Measurements from ENCODE around the gene SLC9B2.

The SLC9B2 gene

DNA sequence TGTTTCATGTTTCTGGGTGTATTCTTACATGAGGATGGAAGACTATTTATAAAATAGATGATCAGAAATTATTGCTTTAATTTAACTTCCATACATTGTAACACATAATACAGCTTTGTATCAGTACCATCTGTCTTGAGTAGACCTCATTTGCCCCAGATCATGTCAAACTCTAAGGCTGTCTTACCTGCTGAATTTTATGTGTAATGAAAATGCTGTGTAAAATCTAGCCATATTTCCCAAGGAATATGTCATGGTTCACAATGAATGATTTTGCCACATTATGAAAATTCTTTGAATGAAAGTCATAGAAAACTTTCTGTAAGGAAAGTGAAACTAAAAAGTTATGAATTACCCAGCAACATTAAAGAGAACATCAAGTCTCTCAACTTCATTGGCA, 15.7 kb upstream of the SLC9B2 start:
- peaks cover 12% of the 10 kb centered on the region for H3K36me3 Mint-ChIP-seq
- no peak for DNase-seq (ENCODE audit: low spot score in 2 of 2)
- ATAC-seq (ENCODE audit: low read depth): no peak
- peaks cover 10% of the 10 kb centered on the region for H3K4me1 Mint-ChIP-seq
- H3K27ac Mint-ChIP-seq: peak overlapping the region; percentile 41
- H3K4me3 Mint-ChIP-seq: no peak overlapping the region
- no peaks in the 10 kb centered on the region for H3K9me3 Mint-ChIP-seq
- no peaks in the 10 kb centered on the region for H3K27me3 Mint-ChIP-seq

DNA sequence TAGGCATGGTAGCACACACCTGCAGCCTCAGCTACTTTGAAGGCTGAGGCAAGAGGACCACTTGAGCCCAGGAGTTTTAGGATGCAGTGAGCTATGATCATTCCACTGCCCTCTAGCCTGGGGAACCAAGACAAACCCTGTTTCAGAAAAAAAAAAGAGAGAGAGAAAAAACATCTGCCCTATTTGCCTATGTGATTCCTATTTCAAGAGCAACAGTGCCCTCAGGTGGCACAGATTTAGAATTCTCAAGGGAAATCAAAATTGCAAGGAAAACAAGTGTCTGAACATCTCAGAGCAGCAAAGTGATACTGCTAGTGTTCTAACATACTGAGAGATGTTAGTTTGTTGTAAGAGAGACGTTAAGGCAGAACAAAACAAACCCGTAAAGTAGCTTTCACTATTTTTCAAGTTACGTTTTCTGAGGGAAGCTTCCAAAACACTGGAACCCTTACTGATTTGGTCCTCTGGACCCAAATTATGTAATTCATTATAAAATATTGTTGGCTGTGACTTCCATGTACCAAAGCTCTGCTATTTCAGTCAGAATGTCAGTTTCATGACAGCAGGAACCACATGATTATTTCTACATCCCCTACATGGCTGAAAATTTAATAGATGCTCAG, 15.2 kb upstream of the SLC9B2 start:
- peak overlapping the region; percentile 14 for H3K27ac Mint-ChIP-seq

DNA sequence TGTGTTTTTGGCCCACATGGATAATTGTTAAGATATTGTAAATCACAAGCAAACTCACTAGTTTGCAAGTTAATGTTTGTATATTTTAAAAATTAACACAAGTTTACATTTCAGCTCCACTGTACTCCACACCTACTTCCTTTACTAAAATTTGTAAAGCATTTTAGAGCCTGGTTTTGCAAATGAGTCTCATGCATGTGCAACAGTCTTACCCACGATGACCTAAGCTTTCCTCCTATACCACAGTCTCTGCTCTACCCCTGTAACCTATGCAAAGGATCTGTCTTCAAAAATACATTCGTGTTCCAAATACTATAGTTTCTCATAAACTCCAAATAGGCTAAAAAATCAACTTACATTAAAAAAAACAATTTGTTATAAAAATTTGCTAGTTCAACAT, 12.9 kb upstream of the SLC9B2 start:
- no peaks in the 10 kb centered on the region for H3K9me3 Mint-ChIP-seq
- H3K27me3 Mint-ChIP-seq: no peaks in the 10 kb centered on the region
- H3K36me3 Mint-ChIP-seq: peaks cover 17% of the 10 kb centered on the region
- no peak for ATAC-seq (ENCODE audit: low read depth)
- DNase-seq (ENCODE audit: low spot score in 2 of 2): no peak
- H3K4me1 Mint-ChIP-seq: peaks cover 10% of the 10 kb centered on the region
- no peak overlapping the region for H3K27ac Mint-ChIP-seq
- H3K4me3 Mint-ChIP-seq: no peak overlapping the region

More for the DNA sequence above, 15.2 kb upstream of the SLC9B2 start:
- H3K4me1 Mint-ChIP-seq: peaks cover 10% of the 10 kb centered on the region
- H3K4me3 Mint-ChIP-seq: no peak overlapping the region
- H3K9me3 Mint-ChIP-seq: no peaks in the 10 kb centered on the region
- no peaks in the 10 kb centered on the region for H3K27me3 Mint-ChIP-seq
- DNase-seq (ENCODE audit: low spot score in 2 of 2) (peak; percentile 49 to 65), ATAC-seq (ENCODE audit: low read depth) (peak; percentile 88)
- H3K36me3 Mint-ChIP-seq: peaks cover 17% of the 10 kb centered on the region

DNA sequence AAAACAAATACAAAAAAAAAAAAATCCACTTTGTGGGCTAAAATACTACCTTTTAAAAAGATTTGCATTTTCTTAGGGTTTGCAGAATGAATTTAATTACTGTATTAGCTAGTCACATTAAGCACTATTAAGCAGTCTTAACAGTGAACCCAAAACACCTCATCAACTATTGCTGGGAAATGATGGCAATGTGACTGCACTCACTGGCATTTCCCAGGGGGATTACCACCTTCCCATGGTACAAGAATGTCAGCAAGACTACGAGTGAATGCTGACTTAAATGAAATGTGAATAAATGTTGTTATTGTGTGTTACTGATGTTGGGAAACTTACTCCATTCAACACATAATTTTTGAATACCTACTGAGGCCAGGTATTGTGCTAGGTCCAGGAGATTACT, 10.0 kb upstream of the SLC9B2 start:
- no peak overlapping the region for H3K27ac Mint-ChIP-seq
- no peak overlapping the region for H3K4me3 Mint-ChIP-seq
- DNase-seq (ENCODE audit: low spot score in 2 of 2) (no peak), ATAC-seq (ENCODE audit: low read depth) (no peak)
- no peaks in the 10 kb centered on the region for H3K9me3 Mint-ChIP-seq
- H3K4me1 Mint-ChIP-seq: peaks cover 2% of the 10 kb centered on the region
- H3K36me3 Mint-ChIP-seq: peaks cover 15% of the 10 kb centered on the region
- no peaks in the 10 kb centered on the region for H3K27me3 Mint-ChIP-seq

DNA sequence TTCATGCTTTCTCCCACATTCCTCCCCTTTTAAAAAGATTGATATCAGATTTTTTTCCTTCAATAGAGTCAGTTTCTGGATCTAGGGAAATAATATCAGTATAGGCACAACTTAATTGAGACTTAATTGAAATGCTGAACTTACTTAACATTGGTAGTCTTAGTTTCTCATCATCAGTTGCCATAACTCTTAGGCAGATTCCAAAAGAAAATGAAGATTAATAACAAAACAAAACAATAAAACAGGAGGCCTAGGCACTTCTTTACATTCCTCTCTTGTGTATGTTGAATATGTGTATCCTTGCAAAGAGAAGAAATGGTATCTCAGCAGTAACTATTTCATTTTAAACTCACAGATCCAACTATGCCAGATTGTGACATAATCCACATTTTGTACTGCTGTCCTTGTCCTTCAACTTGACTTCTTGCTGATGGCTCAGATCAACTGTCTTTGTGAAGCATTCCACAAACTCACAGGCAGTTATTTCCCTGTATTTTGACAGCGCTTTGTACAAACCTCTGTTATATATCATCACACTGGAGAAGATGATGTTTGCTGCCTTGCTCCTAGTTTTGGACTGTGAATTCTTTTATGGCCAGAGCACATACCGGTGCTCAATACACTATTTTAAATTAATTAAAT, 9.1 kb upstream of the SLC9B2 start:
- ATAC-seq (ENCODE audit: low read depth) (no peak), DNase-seq (ENCODE audit: low spot score in 2 of 2) (no peak)
- Mint-ChIP-seq H3K27me3 (no peaks in the 10 kb centered on the region), H3K4me1 (no peaks in the 10 kb centered on the region), H3K36me3 (peaks cover 14% of the 10 kb centered on the region), H3K9me3 (no peaks in the 10 kb centered on the region), H3K27ac (no peak overlapping the region), H3K4me3 (no peak overlapping the region)

DNA sequence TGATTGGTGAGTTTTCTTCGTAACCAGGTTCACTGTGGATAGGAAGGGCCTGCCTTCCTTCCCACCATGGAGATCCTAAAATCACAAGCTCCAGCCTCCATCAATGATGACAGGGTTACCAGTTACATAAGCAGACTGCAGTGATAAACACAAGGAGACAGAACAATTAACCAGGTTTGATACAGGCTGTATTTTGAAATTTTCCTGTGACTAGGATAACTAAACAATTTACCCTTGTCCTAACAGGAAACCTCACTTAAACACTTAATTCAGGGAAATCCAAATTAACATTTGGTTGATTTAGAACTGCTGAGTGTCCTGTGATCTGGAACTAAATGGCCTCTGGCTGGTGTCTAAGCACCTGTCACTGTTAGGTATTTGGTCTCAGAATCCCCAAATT, 3.1 kb upstream of the SLC9B2 start:
- Mint-ChIP-seq H3K27ac (no peak overlapping the region), H3K4me3 (no peak overlapping the region), H3K36me3 (no peaks in the 10 kb centered on the region), H3K4me1 (peaks cover 15% of the 10 kb centered on the region), H3K9me3 (no peaks in the 10 kb centered on the region), H3K27me3 (no peaks in the 10 kb centered on the region)
- DNase-seq (ENCODE audit: low spot score in 2 of 2) (no peak), ATAC-seq (ENCODE audit: low read depth) (no peak)

DNA sequence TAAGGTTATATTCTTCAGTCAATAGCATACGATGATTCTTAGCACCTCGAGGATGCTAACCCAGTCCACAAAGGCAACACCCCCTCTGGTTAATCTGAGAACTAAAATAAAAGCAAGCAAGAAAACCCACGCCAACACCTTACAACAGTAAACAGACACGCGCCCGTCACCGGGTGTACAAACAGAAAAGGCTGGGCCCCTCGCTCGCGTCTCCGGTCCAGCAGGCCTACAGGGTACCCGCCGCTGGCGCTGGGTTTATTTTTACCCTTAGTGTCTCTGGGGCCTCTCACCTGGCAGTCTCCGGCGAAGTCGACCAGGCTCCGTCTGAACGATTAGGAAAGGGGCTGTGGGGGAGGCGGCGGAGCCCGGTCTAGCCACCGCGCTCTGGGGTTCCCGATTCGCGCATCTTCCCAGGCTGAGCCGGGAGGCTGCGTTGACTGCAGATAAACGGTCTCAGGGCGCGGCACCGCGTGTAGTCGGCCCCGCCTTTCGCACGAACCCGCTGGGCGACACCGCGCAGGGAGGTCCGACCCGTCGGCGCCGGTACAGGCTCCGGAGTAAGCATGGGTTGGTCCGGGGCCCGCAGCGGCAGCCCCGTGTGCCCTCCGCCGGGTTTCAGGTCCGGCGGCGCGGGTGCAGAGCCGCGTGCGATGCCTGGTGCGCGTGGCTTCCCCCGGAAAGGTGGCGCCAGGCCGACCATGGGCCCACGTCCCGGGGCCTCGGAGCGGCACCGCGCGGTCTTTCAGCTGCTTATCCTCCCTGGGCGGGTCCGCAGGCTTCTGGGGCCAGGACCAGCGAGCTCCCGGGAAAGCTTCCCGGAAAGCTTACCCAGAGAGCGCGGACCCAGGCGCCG, 441 bp downstream of the SLC9B2 start:
- peak overlapping the region; percentile 91 for H3K4me3 Mint-ChIP-seq
- H3K36me3 Mint-ChIP-seq: no peaks in the 10 kb centered on the region
- DNase-seq (ENCODE audit: low spot score in 2 of 2) (peak; percentile 50 to 70), ATAC-seq (ENCODE audit: low read depth) (peak; percentile 67)
- H3K27ac Mint-ChIP-seq: peak overlapping the region; percentile 97
- H3K9me3 Mint-ChIP-seq: no peaks in the 10 kb centered on the region
- H3K4me1 Mint-ChIP-seq: peaks cover 26% of the 10 kb centered on the region
- H3K27me3 Mint-ChIP-seq: no peaks in the 10 kb centered on the region

DNA sequence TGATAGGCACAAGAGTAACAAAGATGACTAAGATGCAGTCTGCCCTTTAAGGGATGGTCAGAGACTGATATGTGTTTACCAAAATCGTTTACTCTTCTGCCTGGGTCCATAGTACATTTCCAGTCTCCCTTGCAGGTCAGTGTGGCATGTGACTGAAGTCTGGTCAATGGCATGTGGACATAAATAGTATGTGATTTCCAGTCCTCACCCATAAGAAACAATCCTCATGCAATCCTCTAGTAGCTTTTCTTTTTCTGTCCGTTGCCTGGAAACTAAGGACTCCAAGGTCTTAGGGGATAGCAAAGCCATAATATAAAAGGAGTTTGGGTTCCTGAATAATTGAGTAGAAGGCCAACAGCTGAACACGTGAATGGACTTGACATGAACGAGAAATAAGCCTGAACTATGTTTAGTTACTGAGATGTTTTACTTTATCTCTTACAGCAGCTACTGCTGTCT, 1.1 kb downstream of the SLC9B2 start:
- no peaks in the 10 kb centered on the region for H3K36me3 Mint-ChIP-seq
- H3K4me1 Mint-ChIP-seq: peaks cover 26% of the 10 kb centered on the region
- ATAC-seq (ENCODE audit: low read depth) (no peak), DNase-seq (ENCODE audit: low spot score in 2 of 2) (no peak)
- H3K27me3 Mint-ChIP-seq: no peaks in the 10 kb centered on the region
- H3K4me3 Mint-ChIP-seq: peak overlapping the region; percentile 91
- peak overlapping the region; percentile 97 for H3K27ac Mint-ChIP-seq
- H3K9me3 Mint-ChIP-seq: no peaks in the 10 kb centered on the region

DNA sequence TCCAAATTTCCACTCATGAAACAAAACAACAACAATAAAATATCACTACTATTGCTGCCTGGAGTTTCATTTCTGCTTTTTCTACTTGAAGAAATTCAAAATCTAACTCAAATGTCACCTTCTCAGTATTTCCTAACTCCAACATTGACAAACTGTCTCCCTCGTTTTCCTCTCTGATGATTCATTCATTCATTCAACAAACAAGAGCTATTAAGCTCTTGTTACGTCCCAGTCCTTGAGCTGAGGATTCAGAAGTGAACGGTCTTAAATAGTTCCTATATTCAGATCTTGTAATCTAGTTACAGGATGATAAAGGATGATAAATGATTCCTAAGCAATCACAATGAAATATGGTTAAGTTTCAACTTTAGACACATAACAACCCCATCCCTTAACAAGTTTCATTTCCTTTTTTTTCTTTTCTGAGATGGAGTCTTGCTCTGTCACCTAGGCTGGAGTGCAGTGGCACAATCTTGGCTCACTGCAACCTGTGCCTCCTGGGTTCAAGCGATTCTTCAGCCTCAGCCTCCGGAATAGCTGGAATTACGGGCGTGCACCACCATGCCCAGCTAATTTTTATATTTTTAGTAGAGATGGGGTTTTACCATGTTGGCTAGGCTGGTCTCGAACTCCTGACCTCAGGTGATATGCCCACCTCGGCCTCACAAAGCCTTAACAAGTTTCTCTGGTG, 1.7 kb downstream of the SLC9B2 start:
- DNase-seq (ENCODE audit: low spot score in 2 of 2) (peak in 1 of 2 donors; percentile 11), ATAC-seq (ENCODE audit: low read depth) (peak; percentile 36)
- Mint-ChIP-seq H3K4me1 (peaks cover 26% of the 10 kb centered on the region), H3K27ac (peak overlapping the region; percentile 97), H3K9me3 (no peaks in the 10 kb centered on the region), H3K36me3 (no peaks in the 10 kb centered on the region), H3K4me3 (peak overlapping the region; percentile 91), H3K27me3 (no peaks in the 10 kb centered on the region)

DNA sequence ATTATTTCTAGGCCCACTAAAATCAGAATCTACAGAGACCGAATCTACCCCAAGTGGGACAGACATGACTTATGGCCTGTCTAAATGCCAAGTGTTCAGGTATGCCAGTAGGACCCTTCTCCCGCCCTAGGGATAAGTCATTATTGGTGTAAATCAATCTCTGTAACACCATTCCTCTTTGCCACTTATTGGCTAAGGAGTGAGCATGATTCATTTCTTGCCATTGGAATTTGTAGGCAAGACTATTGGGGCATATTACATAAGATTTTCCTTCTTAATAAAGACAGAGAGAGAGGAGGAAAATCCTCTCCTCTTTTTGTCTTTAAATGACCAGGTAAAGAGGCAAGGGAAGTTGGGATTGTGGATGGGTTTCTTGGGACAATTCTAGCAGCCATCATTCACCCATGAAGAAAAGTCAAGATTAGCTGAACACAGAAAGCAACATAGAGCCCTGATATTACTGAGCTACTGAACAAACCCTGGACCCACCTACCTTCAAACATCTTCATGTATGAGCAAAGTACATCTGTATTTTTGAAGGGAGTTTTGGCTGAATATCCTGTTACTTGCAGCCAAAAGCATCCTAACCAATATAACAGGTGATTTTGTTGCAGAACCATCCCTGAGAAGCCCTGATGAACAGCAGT, 2.6 kb downstream of the SLC9B2 start:
- Mint-ChIP-seq H3K4me1 (peaks cover 26% of the 10 kb centered on the region), H3K9me3 (no peaks in the 10 kb centered on the region), H3K27me3 (no peaks in the 10 kb centered on the region), H3K4me3 (no peak overlapping the region), H3K27ac (no peak overlapping the region), H3K36me3 (no peaks in the 10 kb centered on the region)
- no peak for DNase-seq (ENCODE audit: low spot score in 2 of 2)
- no peak for ATAC-seq (ENCODE audit: low read depth)

DNA sequence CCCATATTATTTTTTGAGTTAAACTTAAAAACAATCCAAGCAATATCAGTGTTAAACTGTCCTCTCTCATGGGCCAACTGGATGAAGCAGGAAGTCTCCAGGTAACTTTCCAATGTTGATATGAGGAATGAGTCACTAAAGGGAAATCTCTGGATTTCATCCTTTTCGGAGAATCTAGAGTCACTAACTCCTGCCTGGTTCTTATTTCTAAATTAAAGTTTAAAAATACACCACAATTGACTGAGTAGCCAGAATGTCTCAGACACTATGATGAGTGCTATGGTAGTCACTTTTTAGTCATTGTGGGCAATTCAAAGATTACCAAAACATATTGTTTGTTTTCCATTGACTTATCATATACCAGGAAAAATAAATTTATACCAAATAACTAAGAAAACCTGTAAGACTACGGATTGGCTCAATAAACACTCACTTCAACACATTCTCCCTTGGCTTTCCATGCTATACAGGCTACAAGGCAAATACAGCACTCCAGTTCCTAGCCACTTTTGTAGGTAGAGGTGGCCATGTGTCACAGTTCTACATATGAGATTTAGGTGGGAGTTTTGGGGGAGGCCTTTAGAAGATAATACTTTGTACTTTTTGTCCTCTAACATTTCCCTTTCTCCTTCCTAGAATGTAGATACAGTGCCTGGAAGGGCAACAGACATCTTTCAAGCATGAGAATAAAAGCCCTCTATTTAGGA, 8.6 kb downstream of the SLC9B2 start:
- H3K27ac Mint-ChIP-seq: no peak overlapping the region
- ATAC-seq (ENCODE audit: low read depth): no peak
- H3K9me3 Mint-ChIP-seq: no peaks in the 10 kb centered on the region
- peaks cover 15% of the 10 kb centered on the region for H3K36me3 Mint-ChIP-seq
- H3K27me3 Mint-ChIP-seq: no peaks in the 10 kb centered on the region
- no peak for DNase-seq (ENCODE audit: low spot score in 2 of 2)
- no peak overlapping the region for H3K4me3 Mint-ChIP-seq
- peaks cover 6% of the 10 kb centered on the region for H3K4me1 Mint-ChIP-seq

DNA sequence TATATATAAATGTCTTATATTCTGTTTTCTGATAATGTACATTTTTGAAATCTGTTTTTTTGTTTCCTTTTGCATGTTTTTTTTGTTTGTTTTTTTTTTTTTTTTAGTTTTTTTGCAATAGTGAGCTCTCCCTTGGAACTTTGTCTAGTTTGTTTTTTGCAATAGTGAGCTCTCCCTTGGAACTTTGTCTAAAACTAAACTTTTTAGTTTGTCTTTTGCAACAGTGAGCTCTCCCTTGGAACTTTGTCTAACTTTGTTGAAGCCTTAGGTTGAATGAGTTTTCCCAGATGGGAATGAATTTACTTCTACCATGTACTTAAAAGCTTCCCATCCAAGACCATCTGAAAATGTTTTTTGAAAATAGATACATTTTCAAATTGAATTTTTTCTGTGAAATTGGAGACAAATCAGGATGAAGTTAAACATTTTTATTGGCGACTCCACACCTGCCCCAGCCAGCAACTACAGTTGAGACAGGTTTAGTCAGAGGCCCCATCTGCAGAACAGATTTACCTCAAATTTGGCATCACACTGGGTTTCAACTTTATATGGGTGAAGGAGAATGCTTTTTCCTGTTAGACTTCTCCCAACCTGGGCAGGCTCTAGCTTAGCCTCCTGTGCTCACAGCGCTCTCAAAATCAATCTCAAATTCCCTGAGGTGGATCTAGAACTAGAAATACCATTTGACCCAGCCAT, 16.0 kb downstream of the SLC9B2 start:
- DNase-seq (ENCODE audit: low spot score in 2 of 2): no peak
- no peak for ATAC-seq (ENCODE audit: low read depth)
- H3K9me3 Mint-ChIP-seq: no peaks in the 10 kb centered on the region
- H3K36me3 Mint-ChIP-seq: peaks cover 18% of the 10 kb centered on the region
- no peaks in the 10 kb centered on the region for H3K4me1 Mint-ChIP-seq
- H3K27ac Mint-ChIP-seq: no peak overlapping the region
- H3K27me3 Mint-ChIP-seq: no peaks in the 10 kb centered on the region
- no peak overlapping the region for H3K4me3 Mint-ChIP-seq

DNA sequence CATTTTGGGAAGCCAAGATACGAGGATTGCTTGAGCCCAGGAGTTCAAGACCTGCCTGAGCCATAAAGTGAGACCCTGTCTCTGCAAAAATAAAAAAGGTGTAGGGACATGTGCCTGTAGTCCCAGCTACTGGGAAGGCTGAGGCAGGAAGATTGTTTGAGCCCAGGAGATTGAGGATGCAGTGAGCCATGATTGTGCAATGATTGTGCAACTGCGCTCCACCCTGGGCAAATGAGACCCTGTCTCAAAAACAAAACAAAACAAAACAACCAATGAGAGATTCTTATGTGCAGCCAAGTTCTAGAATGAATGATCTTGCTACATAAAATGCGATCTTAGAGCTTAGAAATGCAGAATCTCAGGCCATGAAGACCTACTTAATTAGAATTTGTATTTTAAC, 22.5 kb downstream of the SLC9B2 start:
- Mint-ChIP-seq H3K27me3 (no peaks in the 10 kb centered on the region), H3K9me3 (no peaks in the 10 kb centered on the region), H3K4me1 (no peaks in the 10 kb centered on the region), H3K27ac (no peak overlapping the region), H3K4me3 (no peak overlapping the region), H3K36me3 (peaks cover 9% of the 10 kb centered on the region)
- DNase-seq (ENCODE audit: low spot score in 2 of 2): no peak
- no peak for ATAC-seq (ENCODE audit: low read depth)

Data from memory B cell (primary cell).